Measurements from ENCODE around the gene GLIS1. TPM values are rescaled to one million over a fixed set of nuclear protein-coding genes. Genes with fewer than 3 reads are reported as not detected.

GLIS1 gene
- total RNA-seq, 1 experiment from 2014 or later = 0.39 TPM

- Histone ChIP-seq H3K27me3 (ENCODE audit: insufficient read depth, low read length) (no peaks in the 10 kb centered on the region; the same call in none of the 2 replicates), H3K4me2 (ENCODE audit: low read length) (no peak overlapping the region), H3K9ac (ENCODE audit: low read length) (no peak overlapping the region), H3K4me1 (ENCODE audit: control insufficient read depth in 1 of 2, insufficient read depth in 2 of 2, low read length in 2 of 2) (peaks cover 6 to 8% of the 10 kb centered on the region in 2 experiments; a peak in 3 of 4 replicates), H3K27ac (ENCODE audit: low read depth, low read length) (no peak overlapping the region), H3K36me3 (ENCODE audit: control insufficient read depth in 1 of 2, insufficient read depth in 2 of 2, low read length in 2 of 2) (no peaks in the 10 kb centered on the region), H3K9me3 (ENCODE audit: control insufficient read depth in 1 of 2, insufficient read depth in 1 of 2, low read depth in 1 of 2, low read length in 2 of 2) (no peaks in the 10 kb centered on the region), H3K4me3 (replicated peaks in 1 of 2; ENCODE audit: low read depth in 1 of 2, low read length in 2 of 2) (no peak overlapping the region), H4K20me1 (ENCODE audit: insufficient read depth) (no peaks in the 10 kb centered on the region), H2AFZ (ENCODE audit: low read depth, low read length, poor library complexity, severe bottlenecking) (no peak overlapping the region), H3K79me2 (ENCODE audit: insufficient read depth, low read length) (no peaks in the 10 kb centered on the region), H3K9me2 (ENCODE audit: insufficient read depth) (no peaks in the 10 kb centered on the region)
- DNase-seq (ENCODE audit: low read depth, low spot score) (no peak), ATAC-seq (no peak)
- ChIA-PET CTCF (no interaction called here), POLR2A (no interaction called here), RAD21 (ENCODE audit: low non-redundant PET in 1 of 2, low total read pairs in 2 of 2, uncharacterized antibody in 2 of 2, unreplicated experiment in 2 of 2) (interaction anchor here in 1 of 2 experiments (0.6 kb wide), 1 partner anchor 116 kb away, joined by 3 read pairs; no protein-coding TSS in a partner anchor)
- TF ChIP-seq EZH2 (IDR thresholded peaks at IDR 0.05) (no peak), ZNF274 (IDR thresholded peaks at IDR 0.05; ENCODE audit: low read depth, low read length) (no peak), SRF (IDR thresholded peaks at IDR 0.05; ENCODE audit: low read depth) (no peak), RAD21 (IDR thresholded peaks at IDR 0.05; ENCODE audit: low read depth) (no peak), SP1 (IDR thresholded peaks at IDR 0.05; ENCODE audit: low read depth) (no peak), ZFX (IDR thresholded peaks at IDR 0.05) (no peak), ELF1 (IDR thresholded peaks at IDR 0.05; ENCODE audit: borderline replicate concordance, low read depth) (no peak), MAX (IDR thresholded peaks at IDR 0.05) (no peak), FOSL1 (IDR thresholded peaks at IDR 0.05; ENCODE audit: low read depth) (no peak), POLR2A (IDR thresholded peaks at IDR 0.05; ENCODE audit: borderline replicate concordance, extremely low read depth, insufficient read depth, insufficient read length) (no peak), SIN3A (IDR thresholded peaks at IDR 0.05; ENCODE audit: low read depth) (no peak), ZBTB33 (IDR thresholded peaks at IDR 0.05; ENCODE audit: extremely low read depth, insufficient replicate concordance, low read length) (no peak)
- intact Hi-C loops (cut with micrococcal nuclease) = no loop called here
- no TSS peak for BruUV-seq (replicated peaks)
Measured at GRCh38 chr1:53637511-53638359, 101.2 kb downstream of the GLIS1 start.
